Muscle of back (tissue), 13 donors: ENCODE results near the gene DPY19L3. TPM values are rescaled to one million over a fixed set of nuclear protein-coding genes. Genes with fewer than 3 reads are reported as not detected.
"Not testable (repeated sequence)": the region's sequence is repeated elsewhere in the genome, so short reads cannot be mapped to it uniquely, and the experiment has no call there.

Experiments
- DNase-seq, 3 donors: peaks; one replicate each; pipeline versions ENCODE4 v3.0.0 to v3.0.0-alpha.2; 2013
- long read RNA-seq, 9 donors: transcript quantifications; one replicate each; lab custom pipeline, GENCODE V29; 2026
- polyA plus RNA-seq, 10 donors: library from polyadenylated mRNA; unstranded; fragments of 120-200 nt; gene quantifications; one replicate each; pipeline ENCODE4 v1.2.1, GENCODE V29; 2013; ENCODE audit not compliant: insufficient read length in 10 of 10

Gene DPY19L3, protein sequence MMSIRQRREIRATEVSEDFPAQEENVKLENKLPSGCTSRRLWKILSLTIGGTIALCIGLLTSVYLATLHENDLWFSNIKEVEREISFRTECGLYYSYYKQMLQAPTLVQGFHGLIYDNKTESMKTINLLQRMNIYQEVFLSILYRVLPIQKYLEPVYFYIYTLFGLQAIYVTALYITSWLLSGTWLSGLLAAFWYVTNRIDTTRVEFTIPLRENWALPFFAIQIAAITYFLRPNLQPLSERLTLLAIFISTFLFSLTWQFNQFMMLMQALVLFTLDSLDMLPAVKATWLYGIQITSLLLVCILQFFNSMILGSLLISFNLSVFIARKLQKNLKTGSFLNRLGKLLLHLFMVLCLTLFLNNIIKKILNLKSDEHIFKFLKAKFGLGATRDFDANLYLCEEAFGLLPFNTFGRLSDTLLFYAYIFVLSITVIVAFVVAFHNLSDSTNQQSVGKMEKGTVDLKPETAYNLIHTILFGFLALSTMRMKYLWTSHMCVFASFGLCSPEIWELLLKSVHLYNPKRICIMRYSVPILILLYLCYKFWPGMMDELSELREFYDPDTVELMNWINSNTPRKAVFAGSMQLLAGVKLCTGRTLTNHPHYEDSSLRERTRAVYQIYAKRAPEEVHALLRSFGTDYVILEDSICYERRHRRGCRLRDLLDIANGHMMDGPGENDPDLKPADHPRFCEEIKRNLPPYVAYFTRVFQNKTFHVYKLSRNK
- 10 to 100 TPM; 23.3 to 39.9 (median 29.5) TPM for polyA plus RNA-seq
- long read RNA-seq, donor 1, full-length matches to known transcripts: 1 of 1 reads
- long read RNA-seq, donor 1, partial matches to known transcripts: 0 of 1 reads
- long read RNA-seq, donor 1, other reads (novel, unspliced or antisense): 0 of 1 reads
- long read RNA-seq, donor 2, full-length matches to known transcripts: 2 of 2 reads
- long read RNA-seq, donor 2, partial matches to known transcripts: 0 of 2 reads
- long read RNA-seq, donor 2, other reads (novel, unspliced or antisense): 0 of 2 reads
- long read RNA-seq, donor 3: 0 reads
- long read RNA-seq, donor 4: 0 reads
- long read RNA-seq, donor 5, full-length matches to known transcripts: 3 of 3 reads
- long read RNA-seq, donor 5, partial matches to known transcripts: 0 of 3 reads
- long read RNA-seq, donor 5, other reads (novel, unspliced or antisense): 0 of 3 reads
- long read RNA-seq, donor 6, full-length matches to known transcripts: 2 of 25 reads
- long read RNA-seq, donor 6, partial matches to known transcripts: 23 of 25 reads
- long read RNA-seq, donor 6, other reads (novel, unspliced or antisense): 0 of 25 reads
- long read RNA-seq, donor 7: 0 reads
- long read RNA-seq, donor 8, full-length matches to known transcripts: 3 of 3 reads
- long read RNA-seq, donor 8, partial matches to known transcripts: 0 of 3 reads
- long read RNA-seq, donor 8, other reads (novel, unspliced or antisense): 0 of 3 reads
- long read RNA-seq, donor 9: 0 reads

DNA sequence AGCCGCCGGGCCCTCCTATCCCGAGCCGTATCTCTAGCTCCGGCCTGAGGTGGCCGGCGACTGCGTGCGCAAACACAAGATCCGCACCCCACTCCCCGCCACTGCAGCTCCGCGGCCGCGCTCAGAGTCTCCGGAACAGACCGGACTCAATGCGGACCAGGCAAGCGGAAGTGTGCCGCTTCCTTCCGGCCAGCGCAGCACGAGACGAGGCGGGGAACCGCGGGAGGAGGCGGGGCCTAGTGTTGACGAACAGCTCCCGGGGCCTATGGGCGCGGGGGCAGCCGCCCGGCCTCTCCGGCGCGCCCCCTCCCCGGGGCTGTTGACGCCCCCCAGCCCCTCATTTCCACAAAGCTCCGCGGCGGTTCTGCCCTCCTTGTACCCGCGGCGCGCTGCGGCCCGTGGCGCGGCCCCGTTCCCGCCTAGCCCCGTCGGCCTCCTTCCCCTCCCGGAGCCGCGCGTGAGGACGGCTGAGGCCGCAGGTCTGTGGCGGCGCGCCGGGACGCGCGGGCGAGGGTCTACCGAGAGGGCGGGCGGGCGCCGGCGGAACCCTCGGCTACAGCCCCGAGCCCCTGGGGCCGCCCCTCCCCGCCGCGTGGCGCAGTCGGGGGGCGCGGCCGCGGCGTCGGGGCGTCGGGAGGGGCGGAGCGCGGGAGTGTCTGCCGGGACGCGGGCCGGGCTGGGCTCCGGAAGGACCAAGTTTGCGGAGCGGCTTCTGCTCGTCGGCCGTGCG is at the start of gene DPY19L3:
Gene DPY19L3, plus strand, starts transcription at position 340 of the 730 bp plus-strand sequence. CDS start 2,484 bp downstream, outside the sequence.
- DNase-seq: peak; percentile 94 to 98 (median 96)

DNA sequence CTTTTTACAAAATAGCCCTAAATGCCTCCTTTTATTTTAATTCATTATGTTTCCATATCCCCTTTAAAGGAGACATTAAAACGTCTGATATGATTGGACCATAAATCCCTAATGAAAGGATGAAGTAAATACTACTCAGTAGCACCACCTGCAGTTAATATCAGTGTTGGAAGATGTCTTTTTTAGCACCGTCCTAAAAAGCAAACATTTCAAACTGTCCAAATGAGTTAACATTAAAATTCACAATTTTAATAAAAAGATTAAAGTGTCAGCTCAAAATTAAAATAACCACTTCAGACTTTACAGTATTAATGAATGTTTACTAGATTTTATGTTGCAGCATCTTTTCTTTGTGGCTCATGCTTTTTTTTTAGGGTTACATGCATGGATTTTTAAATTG is 47.9 kb upstream of the DPY19L3 start:
- DNase-seq: no peak

DNA sequence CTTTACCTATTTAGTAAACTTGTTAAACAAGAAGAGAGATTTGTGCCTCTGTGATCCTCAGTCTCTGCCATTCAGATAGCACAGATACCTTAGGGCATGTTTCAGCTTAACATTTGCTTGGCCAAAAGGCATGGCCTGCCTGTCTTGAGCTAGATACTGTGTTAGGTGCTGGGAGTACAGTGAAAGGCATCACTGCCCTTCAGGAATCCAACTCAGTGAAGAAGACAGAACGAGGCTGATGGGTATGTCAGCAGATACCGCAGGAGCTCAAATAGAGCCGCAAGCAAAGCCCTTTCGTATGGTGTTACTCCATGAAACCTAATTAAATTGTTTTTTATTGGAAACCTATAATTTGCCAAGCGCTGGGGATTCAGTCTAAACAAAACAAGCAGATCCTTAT is 47.2 kb upstream of the DPY19L3 start:
- no peak for DNase-seq

DNA sequence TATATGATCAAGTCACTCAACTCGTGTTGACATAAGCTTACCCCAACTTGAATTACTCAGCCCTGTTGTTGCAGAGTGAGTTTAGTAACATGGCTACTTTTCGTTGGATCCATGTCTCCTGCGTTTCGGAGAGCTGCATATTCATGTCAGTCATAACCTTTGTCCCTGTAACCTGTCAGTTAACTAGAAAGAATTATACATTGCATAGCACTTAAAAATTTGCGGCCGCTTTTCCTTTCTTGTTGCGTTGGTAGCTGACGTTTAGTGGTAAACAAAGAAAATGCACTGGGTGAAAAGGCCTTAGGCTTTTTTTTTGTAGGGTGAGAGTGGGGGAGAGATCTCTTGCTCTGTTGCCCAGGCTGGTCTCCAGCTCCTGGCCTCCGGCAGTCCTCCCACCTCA is 46.0 kb upstream of the DPY19L3 start:
- no peak for DNase-seq

DNA sequence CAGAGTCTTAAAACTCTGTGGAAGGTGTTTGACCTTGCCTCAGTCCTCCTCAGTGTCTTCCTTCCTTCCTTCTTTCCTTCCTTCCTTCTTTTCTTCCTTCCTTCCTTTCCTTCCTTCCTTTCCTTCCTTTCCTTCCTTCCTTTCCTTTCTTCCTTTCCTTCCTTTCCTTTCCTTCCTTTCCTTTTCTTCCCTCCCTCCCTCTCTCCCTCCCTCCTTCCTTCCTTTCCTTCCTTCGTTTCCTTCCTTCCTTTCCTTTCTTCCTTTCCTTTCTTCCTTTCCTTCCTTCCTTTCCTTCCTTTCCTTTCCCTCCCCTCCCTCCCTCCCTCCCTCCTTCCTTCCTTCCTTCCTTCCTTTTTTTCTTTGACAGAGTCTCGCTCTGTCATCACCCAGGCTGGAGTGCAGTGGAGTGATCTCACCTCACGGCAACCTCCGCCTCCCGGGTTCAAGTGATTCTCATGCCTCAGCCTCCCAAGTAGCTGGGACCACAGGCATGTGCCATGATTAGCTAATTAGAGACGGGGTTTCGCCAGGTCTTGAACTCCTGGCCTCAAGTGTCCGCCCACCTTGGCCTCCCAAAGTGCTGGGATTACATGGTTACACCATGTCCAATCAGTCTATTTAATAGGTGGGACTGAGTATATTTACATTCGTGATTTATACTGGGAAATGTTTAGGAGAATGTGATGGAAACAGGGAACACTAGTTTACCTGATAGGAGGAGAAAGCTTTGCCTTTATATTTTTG is 43.8 kb upstream of the DPY19L3 start:
- no peak for DNase-seq

DNA sequence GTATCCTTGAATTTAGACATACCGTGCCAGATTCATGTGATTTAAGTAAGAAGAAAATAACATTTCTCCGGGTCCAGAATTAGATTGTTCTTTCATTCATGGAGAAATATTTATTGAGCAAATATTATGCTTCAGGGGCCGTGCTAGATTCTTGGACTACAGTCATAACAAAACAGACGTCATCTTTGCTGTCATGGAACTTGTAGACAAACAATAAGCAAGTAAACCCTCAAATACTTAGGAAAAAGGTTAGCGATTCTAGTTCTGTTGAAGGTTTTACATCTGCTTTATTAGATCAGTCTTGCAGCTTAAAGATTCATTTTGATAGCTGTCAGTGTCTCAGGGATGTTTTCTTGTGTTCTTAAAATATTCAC is 43.3 kb upstream of the DPY19L3 start:
- no peak for DNase-seq

DNA sequence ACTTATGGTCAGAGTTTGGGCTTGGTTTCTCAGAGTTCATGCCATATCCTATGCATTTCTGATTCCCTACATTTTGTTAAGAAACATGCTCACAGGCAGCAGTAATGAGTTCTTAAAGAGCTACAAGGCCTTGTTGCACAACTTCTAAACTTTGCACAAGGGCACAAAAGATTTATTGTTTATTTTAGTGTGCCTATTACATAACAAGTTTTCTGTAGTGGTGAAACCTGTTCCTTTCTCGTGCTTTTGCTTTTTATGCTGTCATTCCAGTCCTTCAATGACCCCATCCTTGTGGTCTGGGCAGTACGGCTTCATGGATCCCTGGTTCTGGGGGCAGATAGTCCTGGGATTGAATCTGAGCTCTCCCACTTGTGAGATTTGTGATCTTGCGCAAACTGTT is 42.4 kb upstream of the DPY19L3 start:
- no peak for DNase-seq

DNA sequence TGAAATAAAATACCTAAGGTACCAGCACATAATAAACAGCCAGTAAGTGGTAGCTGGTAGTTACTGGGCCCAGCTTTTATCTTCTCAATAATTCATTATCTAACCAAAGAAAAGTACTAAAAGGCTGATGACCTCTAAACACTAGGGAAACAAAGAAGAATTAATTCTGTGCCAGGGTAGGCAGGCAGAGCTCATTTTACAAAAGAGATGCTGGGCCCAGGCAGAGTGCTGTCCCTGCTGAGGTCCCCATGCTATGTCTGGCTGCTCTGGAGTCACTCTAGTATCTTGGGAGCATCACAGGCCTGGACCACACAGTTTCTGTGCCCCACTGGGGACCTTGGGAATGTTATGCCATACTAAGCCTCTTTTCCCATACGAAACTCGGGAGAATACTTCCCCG is 41.9 kb upstream of the DPY19L3 start:
- no peak for DNase-seq

DNA sequence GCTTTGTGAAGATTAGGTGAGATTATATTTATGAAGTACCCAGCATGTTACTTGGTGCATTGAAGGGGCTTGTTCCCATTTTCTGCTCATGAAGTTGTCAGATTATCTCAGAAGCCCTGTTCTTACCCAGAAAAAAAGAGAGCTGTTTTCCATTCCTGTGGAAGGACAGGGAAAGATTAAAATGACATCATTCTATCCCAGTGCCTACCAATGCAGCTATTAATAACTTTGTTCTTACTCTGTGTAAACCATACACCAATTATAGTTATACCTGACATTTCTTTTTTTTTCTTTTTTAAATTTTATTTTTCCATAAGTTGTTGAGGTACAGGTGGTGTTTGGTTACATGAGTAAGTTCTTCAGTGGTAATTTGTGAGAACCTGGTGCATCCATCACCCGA is 41.5 kb upstream of the DPY19L3 start:
- no peak for DNase-seq

DNA sequence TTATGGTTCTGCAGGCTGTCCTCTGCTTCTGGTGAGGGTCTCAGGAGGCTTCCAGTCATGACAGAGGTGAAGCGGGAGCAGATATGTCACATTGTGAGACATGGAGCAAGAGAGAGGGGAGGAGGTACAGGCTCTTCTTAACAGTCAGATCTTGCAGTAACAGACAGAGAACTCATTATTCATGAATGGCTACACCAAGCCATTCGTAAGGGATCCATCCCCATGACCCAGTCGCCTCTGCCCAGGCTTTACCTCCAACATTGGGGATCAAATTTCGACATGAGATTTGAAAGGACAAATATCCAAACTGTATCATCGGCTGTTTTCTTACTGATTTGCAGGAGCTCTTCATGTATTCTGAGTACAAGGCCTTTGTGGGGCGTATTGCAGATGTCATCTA is 38.5 kb upstream of the DPY19L3 start:
- DNase-seq: no peak

DNA sequence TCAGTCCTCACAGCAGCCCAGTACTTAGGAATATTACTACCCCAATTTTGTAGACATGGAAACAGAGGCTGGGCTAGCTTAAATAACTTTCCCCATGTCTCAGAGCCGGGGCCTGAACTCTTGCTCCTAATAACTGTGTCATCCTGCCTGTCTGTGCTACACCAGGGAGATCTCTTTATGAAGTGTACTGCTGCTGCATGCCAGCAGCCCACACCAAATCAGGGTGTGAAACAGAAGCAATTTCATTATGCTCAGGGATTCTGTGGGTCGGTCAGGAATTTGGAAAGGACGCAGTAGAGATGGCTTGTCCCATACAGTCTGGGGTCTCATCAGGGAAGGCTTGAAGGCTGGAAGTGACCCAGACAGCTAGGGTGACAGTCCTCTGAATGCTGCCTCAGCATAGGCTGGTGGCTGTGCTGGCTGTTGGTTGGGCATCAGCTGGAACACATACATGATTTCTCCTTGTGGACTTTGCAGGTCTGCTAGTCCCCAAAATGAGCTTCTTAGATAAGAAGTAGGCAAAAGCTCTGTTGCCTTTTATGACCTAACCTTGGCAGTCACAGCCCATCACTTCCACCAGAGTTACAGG is 37.5 kb upstream of the DPY19L3 start:
- no peak for DNase-seq

DNA sequence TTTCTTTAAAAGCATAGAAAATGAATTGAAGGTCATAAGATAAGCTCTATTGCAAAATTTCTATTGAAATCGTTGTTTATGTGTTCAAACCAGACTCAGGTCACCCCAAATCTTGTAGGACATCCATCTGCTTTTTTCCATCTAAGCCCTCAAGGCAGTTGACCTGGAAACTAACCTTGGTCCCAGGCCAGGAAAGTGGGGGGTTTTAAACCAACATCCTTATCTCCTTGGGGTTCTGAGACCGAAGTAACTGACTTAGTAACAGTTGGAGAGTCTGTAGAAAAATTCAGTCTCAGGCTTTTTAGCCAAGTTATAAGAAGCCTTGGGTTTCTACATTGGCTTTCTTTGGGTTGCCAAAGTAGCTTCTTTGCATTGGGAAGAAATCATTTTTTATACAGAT is 36.8 kb upstream of the DPY19L3 start:
- DNase-seq: no peak

DNA sequence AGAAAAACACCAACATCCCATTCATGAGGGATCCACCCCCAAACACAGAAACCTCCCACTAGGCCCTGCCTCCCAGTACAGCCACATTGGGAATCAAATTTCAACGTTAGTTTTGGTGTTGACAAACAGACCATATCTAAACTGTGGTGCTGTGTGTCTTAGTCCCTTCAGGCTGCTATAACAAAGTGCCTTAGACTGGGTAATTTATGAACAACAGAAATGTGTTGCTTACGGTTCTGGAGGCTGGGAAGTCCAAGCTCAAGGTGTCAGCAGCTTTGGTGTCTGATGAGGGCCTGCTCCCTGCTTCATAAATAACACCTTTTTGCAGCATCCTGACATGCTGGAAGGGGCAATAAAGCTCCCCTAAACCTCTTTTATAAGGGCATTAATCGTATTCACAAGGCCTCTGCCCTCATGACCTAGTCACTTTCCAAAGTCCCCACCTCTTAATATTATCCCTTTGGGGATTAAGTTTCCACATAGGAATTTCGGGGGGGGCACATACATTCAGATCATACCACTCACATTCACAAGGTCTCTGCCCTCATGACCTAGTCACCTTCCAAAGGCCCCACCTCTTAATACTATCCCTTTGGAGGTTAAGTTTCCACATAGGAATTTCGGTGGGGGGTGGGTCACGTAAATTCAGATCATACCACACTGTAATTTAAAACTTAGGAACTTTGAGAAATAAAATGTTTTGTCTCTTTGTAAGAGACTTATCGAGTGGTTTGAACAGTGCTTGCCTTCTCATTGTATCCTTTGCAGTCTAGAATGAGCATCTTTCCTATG is 32.6 kb upstream of the DPY19L3 start:
- DNase-seq: no peak

DNA sequence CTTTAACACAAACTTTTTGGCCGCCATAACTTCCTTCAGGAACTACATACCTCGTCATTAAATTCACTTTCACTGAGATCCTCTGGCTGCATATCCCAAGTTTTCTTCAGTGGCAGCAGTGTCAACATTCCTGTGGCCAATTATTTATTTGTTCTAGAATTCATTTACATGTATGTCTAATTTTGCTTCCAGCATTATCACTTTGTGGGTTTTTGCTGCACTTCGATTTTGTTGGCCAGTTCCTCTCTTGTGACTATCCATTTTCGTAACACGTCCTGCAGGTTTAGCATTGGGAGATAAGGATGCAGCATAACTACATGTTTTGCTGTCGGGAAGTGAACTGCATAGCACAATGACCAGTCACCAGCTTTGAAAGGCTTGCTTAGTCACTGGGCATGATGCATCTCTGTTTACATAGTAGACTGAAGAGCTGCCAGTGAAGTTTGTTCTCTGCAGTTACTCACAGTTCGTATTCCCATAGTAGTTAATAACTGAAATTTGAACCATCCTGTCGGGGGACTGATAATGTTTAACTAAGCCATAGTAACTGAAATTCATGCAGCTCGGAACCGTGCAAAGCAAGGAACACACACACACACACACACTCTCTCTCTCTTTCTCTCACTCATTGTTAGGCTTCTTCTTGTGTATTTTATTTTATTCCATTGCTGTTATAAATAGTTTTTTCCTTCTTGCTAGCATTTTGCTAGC is 31.8 kb upstream of the DPY19L3 start:
- peak in 1 of 3 donors; percentile 95 for DNase-seq

DNA sequence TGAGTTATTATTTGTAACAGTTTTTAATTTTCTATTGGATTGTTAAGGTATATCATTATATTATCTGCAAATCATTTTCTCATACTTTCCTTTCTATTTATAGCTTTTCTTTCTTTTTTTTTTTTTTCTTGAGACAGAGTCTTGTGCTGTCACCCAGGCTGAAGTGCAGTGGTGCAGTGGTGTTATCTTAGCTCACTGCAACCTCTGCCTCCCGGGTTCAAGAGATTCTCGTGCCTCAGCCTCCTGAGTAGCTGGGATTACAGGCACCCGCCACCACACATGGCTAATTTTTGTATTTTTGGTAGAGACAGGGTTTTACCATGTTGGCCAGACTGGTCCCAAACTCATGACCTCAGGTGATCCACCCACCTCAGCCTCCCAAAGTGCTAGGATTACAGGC is 31.2 kb upstream of the DPY19L3 start:
- DNase-seq: not testable (repeated sequence)

DNA sequence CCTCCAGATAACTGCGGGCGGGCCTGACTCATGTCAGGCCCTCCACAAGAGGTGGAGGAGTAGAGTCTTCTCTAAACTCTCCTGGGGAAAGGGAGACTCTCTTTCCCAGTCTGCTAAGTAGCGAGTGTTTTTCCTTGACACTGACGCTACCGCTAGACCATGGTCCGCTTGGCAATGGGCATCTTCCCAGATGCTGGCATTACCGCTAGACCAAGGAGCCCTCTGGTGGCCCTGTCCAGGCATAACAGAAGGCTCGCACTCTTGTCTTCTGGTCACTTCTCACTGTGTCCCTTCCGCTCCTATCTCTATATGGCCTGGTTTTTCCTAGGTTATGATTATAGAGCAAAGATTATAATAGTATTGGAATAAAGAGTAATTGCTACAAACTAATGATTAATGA is 28.5 kb upstream of the DPY19L3 start:
- DNase-seq: not testable (repeated sequence)

DNA sequence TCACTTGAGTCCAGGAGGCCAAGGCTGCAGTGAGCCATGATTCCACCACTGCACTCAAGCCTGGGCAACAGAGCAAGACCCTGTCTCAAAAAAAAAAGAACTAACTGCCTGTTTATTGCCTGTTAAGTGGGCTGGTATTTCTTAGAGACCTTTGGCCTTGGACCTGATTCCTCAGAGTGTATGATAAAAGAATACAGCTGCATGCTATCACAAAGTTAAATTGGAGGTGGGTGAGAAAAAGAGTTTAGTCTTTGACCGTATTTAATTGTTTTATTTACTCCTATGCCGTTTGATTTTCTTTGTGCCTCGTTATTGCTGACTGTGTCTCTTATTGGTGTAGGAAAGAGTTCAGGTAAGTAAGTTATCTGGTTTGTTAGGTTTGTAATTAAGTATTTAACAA is 25.3 kb upstream of the DPY19L3 start:
- no peak for DNase-seq

DNA sequence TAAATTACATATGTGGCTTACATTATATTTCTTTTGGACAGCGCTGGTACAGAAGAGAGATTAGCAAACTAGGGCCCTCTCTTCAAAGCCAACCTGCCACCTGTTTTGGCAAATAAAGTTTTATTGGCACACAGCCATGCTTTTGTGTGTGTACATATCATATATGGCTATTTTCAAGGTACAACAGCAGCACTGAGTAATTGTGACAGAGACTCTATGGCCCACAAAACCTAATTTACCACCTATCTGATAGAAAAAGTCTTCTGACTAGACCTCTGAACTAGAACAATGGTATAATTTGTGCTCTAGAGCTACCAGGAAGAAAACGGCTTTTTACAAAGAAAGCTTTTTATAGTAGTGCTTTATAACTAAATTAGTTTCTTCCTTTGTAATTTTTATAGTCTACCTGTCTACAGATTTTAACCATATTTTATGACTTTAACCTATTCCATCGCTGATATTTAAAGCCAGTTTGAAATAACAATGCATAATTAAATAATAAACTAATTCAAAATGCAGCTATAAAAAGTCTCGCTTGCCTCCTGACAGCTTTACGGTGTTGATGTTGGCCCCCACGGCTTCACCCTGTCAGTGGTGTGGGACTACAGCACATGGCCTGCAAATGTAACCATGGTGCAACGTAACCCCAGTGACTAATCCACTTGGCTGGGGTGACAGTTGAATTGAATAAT is 17.7 kb upstream of the DPY19L3 start:
- no peak for DNase-seq
